ENCODE data around the gene UBE3D. TPM values are rescaled to one million over a fixed set of nuclear protein-coding genes. Genes with fewer than 3 reads are reported as not detected.

Gene UBE3D
- total RNA-seq, 1 donor from 2014 or later = 5.3 TPM

- ATAC-seq = no peak
- intact Hi-C loops (cut with DNase I) = no loop called here
- no peak for TF ChIP-seq CTCF (IDR thresholded peaks at IDR 0.05)
Measured at GRCh38 chr6:82891076-82891475, 174.6 kb downstream of the UBE3D start.

GRCh38 chr6:82890240-82890639 is 175.4 kb downstream of the UBE3D start:
- no peak overlapping the region for H3K4me3 ChIP-seq
- H3K27ac ChIP-seq = no peak overlapping the region
- DNase-seq (no peak), ATAC-seq (no peak)
- H3K27me3 ChIP-seq (ENCODE audit: low read depth) = no peaks in the 10 kb centered on the region
- TF ChIP-seq CTCF (IDR thresholded peaks at IDR 0.05) = no peak
- H3K4me1 ChIP-seq = no peaks in the 10 kb centered on the region
- no peaks in the 10 kb centered on the region for H3K9me3 ChIP-seq
- intact Hi-C loops (cut with DNase I) = no loop called here
- H3K36me3 ChIP-seq = no peaks in the 10 kb centered on the region

More at GRCh38 chr6:82891076-82891475, 174.6 kb downstream of the UBE3D start:
- H3K27ac ChIP-seq = no peak overlapping the region
- no peak overlapping the region for H3K4me3 ChIP-seq
- DNase-seq = no peak
- no peaks in the 10 kb centered on the region for H3K36me3 ChIP-seq
- no peaks in the 10 kb centered on the region for H3K4me1 ChIP-seq
- no peaks in the 10 kb centered on the region for H3K9me3 ChIP-seq
- H3K27me3 ChIP-seq (ENCODE audit: low read depth) = no peaks in the 10 kb centered on the region

DNA sequence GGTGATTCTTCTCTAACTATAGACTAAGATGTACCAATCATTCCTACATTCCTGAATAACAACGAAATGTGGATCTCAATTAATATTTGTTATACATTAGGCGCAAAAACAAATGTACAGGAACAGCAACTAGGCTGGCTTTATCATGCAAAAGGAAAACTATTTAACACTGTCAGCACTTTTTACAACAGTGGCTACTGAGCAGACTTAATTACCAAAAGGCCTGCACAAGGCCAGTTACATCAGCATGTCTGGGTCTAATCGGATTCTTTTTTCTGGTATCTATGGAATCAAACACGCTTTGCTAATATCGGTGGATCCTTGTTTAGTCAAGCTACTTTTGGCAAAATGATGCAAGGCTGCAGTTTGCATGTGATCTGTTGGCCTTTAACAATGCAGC is 176.5 kb downstream of the UBE3D start:
- Histone ChIP-seq H3K27ac (no peak overlapping the region), H3K36me3 (no peaks in the 10 kb centered on the region), H3K4me3 (no peak overlapping the region), H3K9me3 (no peaks in the 10 kb centered on the region), H3K27me3 (ENCODE audit: low read depth) (no peaks in the 10 kb centered on the region), H3K4me1 (no peaks in the 10 kb centered on the region)
- DNase-seq (no peak), ATAC-seq (no peak)
- intact Hi-C loops (cut with DNase I) = no loop called here
- no peak for TF ChIP-seq CTCF (IDR thresholded peaks at IDR 0.05)

DNA sequence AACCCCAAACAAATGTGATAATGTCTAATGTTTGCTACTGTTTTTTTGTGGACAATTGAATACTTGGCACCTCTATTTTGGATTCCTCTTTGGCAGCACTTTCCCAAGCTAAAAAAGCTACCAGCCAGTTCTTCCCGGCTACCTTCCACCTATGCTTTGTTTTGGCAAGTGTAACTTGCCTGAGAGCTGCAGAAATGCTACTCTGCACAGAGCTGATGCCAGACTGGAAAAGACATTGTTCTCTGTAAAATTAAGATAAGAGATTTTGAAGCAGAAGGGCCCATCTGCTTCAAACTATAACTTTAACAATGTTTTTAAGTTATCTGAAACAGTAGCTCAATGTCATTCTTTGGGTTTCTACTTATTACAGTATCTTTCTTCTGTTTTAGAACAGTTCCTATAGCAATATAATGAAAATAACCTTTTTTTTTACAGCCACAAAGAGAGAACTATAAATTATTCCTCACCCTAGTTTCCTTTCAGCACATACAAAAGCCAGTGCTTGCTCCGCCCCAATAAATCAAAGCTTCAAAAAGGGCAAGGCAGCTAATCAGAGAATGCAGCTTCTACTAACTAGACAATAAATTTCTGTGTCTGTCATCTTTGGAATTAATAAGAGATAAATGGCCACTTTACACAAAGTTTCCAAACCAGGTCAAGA is 183.1 kb downstream of the UBE3D start:
- TF ChIP-seq CTCF (IDR thresholded peaks at IDR 0.05) = no peak
- no peak overlapping the region for H3K27ac ChIP-seq
- no peaks in the 10 kb centered on the region for H3K36me3 ChIP-seq
- no peaks in the 10 kb centered on the region for H3K4me1 ChIP-seq
- no peak overlapping the region for H3K4me3 ChIP-seq
- no peaks in the 10 kb centered on the region for H3K9me3 ChIP-seq
- DNase-seq (no peak), ATAC-seq (no peak)
- no peaks in the 10 kb centered on the region for H3K27me3 ChIP-seq (ENCODE audit: low read depth)
- intact Hi-C loops (cut with DNase I) = no loop called here

GRCh38 chr6:82881519-82881918 is 184.1 kb downstream of the UBE3D start:
- intact Hi-C loops (cut with DNase I) = no loop called here
- TF ChIP-seq CTCF (IDR thresholded peaks at IDR 0.05) = no peak
- Histone ChIP-seq H3K4me3 (no peak overlapping the region), H3K4me1 (no peaks in the 10 kb centered on the region), H3K36me3 (no peaks in the 10 kb centered on the region), H3K27ac (no peak overlapping the region), H3K27me3 (ENCODE audit: low read depth) (no peaks in the 10 kb centered on the region), H3K9me3 (no peaks in the 10 kb centered on the region)
- ATAC-seq (no peak), DNase-seq (no peak)
